ENCODE data around the gene ARFGEF3.

GRCh38 chr6:138370631-138371451 lies 209.1 kb downstream of the ARFGEF3 start:
- TF ChIP-seq CTCF (IDR thresholded peaks at IDR 0.05) (no peak), POLR2A (IDR thresholded peaks at IDR 0.05) (no peak)

Data from heart left ventricle (tissue), 13 donors.